Stimulated activated CD8-positive, alpha-beta memory T cell treated with anti-CD3 and anti-CD28 coated beads, Interleukin-15, amount 100 ng/mL, for 24 hours (primary cell): Measurements from ENCODE around the gene RNF167.
A peak's percentile ranks its signal among the peaks of the same experiment; 100 is the strongest.

Experiments used
- DNase-seq: peaks from one replicate; pipeline ENCODE4 v3.0.0-alpha.2; 2020; ENCODE audit warnings: low read depth

RNF167 gene

DNA sequence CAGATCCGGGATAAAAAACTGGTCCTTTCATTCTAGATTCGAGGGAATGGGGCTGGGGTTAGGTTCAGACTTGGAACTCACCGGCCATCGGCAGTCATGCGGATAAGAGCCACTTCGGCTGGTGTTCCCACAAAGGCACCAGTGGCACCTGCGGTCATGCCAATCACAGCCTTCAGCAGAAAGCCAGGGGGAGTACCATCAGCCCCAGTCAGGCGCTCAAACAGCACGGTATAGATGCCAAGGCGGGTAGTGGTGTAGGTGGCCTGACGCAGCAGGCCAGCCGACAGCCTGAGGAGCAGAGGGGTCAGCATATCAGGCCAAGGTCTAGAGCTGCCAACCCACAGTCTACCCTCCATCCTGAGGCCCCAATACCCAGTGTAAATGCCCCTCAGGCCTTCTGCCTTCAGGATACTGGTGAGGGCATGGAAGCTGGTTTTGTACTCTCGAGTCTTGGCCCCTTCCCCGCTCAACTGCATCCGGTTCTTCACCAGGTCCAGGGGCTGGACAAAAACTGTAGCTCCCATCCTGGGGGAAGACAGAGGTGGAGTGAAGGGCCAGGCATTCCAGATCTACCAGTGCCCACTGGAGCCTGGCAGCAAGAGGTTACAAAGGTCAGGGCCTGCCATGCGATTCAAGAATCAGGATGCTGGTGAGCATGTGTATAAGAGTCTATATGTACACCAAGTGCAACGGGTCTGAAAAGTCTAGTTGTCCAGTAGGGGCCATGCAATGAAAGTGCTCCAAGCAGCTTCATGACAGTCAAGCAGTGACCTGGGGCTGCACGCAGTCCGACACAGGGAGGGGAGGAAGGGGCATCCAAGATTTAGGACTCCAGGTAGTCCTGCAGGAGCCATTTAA, 1.2 kb upstream of the RNF167 start:
- DNase-seq = no peak

- no peak for DNase-seq
Measured at GRCh38 chr17:4939546-4939795, 597 bp upstream of the RNF167 start.

DNA sequence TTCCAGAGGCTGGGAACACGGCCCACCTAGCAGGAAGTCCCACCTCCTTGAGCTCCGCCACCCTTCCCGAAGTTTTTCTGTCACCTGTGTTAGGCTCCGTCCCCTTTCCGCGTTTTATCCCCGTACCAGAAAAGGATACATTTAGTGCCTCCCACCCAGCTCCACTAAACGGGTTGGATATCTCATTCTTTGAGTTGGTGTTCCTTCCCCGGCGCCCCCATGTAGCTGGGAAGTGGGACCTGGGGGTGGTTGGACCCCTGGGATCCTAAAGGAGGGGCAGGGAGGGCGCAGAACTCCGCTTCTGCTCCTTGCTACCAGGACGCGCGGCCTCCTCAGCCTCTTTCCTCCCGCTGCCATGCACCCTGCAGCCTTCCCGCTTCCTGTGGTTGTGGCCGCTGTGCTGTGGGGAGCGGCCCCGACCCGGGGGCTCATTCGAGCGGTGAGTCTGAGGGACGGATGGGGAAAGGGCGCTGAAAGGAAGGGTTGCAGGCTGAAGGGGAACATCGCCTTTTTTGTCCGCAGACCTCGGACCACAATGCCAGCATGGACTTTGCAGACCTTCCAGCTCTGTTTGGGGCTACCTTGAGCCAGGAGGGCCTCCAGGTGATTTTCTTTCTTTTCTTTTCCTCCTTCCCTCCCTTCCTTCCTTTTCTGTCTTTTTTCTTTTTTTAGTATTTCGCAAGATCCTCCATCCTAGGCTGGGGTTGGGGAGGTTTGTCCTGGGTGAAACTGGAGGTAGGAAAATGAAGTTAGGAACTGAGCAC, 669 bp downstream of the RNF167 start:
- no peak for DNase-seq

- DNase-seq = no peak
Measured at GRCh38 chr17:4941319-4941610, 1.2 kb downstream of the RNF167 start.

DNA sequence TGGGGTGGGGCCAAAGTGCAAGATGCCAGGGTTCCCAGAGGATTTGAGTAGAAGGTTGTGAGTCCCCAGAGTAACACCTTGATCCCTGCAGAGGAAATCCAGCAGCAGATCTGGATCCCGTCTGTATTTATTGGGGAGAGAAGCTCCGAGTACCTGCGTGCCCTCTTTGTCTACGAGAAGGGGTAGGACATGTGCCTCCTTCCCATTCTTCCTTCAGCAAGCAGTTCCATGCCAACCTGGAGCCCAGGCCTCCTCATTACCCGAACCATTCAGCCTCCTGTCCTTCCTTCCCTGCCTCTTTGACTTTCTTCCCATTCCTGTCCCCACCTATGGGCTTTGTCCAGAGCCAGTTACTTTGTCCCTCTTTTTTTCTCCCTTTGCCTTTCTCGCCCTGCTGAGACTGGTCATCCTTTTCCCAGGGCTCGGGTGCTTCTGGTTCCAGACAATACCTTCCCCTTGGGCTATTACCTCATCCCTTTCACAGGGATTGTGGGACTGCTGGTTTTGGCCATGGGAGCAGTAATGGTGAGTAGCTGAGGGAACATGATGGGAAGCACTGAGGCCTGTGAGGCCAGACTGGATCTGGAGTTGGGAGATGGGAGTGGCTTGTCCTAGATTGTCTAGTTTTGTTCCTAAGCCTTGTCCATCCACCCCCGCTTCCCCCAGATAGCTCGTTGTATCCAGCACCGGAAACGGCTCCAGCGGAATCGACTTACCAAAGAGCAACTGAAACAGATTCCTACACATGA, 2.9 kb downstream of the RNF167 start:
- DNase-seq = no peak

DNA sequence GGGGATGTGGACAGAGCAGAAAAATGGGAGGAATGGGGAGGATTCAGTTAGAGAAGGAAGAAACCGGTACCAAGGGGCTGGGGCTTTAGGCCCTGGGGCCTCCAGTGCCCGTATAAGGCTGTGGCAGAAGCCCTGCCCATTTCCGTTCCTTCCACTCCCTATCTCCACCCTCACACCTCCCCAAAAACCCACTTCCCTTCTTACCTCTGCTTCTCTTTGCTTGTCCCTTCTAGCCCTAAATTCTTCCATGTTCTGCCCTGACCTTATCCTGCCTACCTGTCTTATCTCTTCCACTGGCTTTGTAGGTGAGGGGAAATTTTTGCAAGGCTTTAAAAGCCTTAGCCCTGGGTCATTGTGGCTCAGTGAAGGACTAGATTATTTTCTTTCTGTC, 4.1 kb downstream of the RNF167 start:
- no peak for DNase-seq

GRCh38 chr17:4944554-4945175, 4.6 kb downstream of the RNF167 start:
- DNase-seq = no peak

- peak; percentile 51 for DNase-seq
Measured at GRCh38 chr17:4945176-4945943, 5.3 kb downstream of the RNF167 start.

DNA sequence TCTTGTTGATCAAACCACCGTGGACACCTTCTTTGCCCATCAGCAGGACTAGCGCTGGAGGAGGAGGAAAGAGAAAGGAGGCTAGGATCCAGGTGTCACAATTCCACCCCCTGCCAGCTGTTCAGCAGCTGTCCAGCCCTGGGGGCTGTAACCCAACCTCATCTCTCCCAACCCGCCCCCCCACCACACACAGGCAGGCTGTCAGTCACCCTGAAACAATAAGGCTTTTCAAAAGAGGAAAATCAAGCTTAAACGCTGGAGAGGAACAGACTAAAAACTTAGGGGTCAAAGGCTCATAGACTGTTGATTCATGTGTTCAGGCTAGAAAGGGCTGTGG, 5.8 kb downstream of the RNF167 start:
- no peak for DNase-seq

DNA sequence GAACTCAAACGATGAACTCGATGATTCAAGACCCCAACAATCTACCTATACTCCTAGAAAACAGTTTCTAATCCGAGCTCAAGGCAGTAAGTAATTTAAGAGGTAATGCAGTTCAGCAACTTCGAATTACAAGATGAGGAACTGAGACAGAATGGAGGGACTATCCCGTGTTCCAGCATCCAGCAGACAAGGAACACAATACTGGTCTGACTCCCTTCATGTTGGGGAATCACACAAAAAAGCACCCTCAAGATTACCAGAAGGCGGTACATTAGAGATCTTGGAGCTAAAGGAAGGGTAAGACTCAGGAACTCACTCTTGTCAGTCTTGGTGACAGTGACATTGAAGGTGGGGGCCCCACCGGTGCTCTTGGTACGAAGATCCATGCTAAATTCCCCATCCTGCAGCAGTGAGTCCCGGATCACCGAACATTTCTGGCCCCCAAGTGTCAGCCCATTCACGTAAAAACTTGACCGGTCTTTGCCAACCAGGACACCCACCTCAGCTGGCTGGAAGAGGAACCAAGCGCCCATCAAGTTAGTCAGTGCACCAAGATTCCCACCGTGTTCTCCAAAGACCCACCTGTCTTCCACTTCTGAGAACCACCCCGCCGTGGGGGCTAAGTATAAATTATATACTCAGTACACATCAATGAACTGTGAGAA, 6.4 kb downstream of the RNF167 start:
- no peak for DNase-seq

- no peak for DNase-seq
Measured at GRCh38 chr17:4947010-4947410, 6.9 kb downstream of the RNF167 start.

GRCh38 chr17:4947411-4948165, 7.5 kb downstream of the RNF167 start:
- peak; percentile 53 for DNase-seq

- DNase-seq = peak; percentile 65
Measured at GRCh38 chr17:4948166-4948930, 8.3 kb downstream of the RNF167 start, which contains the start of gene PFN1. PFN1 (minus strand) TSS chr17:4948530; CDS start chr17:4948394, 136 bp downstream.

DNA sequence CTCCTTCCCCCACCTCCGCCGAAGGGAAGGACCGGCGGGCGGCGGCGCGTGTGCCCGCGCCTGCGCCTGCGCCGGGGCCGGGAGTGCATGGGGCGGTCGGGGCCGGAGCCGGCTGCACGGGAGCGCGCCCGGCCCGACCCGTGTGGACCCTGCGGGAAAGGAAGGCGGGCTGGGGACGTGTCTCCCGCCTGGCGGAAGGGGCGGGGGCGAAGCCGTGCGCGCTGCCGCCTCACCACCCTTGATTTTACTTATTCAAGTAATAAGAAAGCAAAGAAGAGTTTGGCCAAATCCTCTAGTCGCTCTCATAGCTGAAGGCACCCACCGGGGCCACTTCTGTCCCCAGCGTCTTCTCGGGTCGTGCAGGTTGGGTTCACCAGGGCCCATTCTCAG, 8.9 kb downstream of the RNF167 start:
- peak; percentile 53 for DNase-seq

DNA sequence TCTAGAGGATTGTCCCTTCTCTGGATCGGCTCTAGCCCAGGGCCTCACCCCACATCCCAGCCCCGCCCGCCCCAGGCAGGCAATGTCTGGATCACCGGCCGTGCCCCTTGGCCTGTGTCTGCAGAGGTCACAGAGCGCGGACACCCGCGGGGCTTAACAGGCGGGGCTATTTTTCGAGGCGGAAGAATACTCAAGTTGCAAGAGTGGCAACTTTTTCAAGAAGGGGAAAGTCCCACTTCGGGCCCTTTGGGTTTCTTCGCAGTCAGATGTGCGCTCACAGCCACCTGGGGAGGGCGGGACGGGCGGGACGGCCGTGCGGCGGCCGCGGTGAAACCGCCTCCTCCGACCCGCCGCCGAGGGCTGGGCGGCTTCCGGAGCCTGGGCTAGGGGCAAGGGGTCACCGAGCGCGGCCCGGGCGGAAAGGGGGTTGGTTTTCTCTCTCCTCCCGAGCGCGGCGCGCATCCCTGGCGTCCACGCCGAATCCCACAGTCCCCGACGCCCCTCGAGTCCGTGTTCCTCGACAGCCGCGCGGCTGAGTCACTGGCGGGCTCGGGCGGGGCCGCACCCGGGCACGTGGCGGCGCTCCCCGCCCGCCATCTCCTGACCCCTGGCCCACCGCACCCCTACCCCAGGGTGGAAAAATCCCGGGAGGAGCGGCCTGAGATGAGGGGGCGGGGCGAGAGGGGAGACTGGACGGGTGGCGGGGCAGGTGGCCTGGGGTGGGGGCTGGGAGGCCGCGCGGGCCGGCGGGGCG, 9.4 kb downstream of the RNF167 start:
- DNase-seq = peak; percentile 47

DNA sequence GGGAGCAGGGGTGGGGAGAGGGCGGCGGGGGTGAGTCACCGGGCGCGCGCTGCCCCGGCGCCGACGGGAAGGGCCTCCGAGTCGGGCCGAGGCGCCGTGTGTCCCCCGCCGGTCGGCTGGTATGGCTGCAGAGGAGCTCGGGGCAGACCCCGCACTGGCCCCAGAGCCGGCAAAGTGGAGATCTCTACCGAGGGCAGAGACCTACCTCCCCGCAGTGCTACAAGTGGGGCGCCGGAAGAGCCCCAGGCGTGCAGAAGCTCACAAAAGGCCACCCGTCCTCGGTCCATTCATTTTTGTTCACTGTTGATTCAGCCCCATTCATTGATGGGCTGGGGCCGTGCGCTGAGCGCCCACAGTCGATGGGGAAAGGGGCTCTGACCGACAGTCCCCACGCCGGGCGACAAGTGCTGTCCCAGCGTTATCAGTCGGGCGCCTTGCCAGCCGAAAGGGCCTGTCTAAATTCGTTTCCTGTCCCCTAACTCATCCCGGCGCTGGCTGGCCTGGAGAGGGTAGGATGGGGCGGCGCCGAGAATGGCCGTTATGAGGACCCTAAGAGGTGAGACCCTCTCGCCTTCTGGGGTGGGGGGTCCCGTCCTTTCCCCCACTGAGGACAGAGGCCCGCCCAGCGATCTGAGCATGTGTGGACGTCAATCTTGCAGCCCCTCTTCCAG, 10.1 kb downstream of the RNF167 start:
- DNase-seq = no peak

- DNase-seq = no peak
Measured at GRCh38 chr17:4950746-4951204, 10.7 kb downstream of the RNF167 start, which contains the start of gene ENO3. ENO3 (plus strand) TSS chr17:4951119; CDS start chr17:4951830, 711 bp downstream.

GRCh38 chr17:4951486-4951885, 11.4 kb downstream of the RNF167 start:
- no peak for DNase-seq
